ENCODE measurements around the gene MUCL3.

- TF ChIP-seq, protein P1, sequence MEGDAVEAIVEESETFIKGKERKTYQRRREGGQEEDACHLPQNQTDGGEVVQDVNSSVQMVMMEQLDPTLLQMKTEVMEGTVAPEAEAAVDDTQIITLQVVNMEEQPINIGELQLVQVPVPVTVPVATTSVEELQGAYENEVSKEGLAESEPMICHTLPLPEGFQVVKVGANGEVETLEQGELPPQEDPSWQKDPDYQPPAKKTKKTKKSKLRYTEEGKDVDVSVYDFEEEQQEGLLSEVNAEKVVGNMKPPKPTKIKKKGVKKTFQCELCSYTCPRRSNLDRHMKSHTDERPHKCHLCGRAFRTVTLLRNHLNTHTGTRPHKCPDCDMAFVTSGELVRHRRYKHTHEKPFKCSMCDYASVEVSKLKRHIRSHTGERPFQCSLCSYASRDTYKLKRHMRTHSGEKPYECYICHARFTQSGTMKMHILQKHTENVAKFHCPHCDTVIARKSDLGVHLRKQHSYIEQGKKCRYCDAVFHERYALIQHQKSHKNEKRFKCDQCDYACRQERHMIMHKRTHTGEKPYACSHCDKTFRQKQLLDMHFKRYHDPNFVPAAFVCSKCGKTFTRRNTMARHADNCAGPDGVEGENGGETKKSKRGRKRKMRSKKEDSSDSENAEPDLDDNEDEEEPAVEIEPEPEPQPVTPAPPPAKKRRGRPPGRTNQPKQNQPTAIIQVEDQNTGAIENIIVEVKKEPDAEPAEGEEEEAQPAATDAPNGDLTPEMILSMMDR (IDR thresholded peaks at IDR 0.05): no peak
- TF ChIP-seq EP300 (IDR thresholded peaks at IDR 0.05; ENCODE audit: borderline replicate concordance in 1 of 2, low read depth in 1 of 2, low read length in 1 of 2) (no peak), TAF1 (IDR thresholded peaks at IDR 0.05; ENCODE audit: borderline replicate concordance, low read depth, low read length) (no peak), NFIC (IDR thresholded peaks at IDR 0.05; ENCODE audit: borderline replicate concordance) (no peak), JUND (IDR thresholded peaks at IDR 0.05) (no peak), POLR2AphosphoS5 (IDR thresholded peaks at IDR 0.05; ENCODE audit: low read depth, low read length) (no peak), EZH2phosphoT487 (IDR thresholded peaks at IDR 0.05; ENCODE audit: borderline replicate concordance, low read depth) (no peak), ELF1 (IDR thresholded peaks at IDR 0.05) (no peak)
- TF ChIP-seq, protein P2, sequence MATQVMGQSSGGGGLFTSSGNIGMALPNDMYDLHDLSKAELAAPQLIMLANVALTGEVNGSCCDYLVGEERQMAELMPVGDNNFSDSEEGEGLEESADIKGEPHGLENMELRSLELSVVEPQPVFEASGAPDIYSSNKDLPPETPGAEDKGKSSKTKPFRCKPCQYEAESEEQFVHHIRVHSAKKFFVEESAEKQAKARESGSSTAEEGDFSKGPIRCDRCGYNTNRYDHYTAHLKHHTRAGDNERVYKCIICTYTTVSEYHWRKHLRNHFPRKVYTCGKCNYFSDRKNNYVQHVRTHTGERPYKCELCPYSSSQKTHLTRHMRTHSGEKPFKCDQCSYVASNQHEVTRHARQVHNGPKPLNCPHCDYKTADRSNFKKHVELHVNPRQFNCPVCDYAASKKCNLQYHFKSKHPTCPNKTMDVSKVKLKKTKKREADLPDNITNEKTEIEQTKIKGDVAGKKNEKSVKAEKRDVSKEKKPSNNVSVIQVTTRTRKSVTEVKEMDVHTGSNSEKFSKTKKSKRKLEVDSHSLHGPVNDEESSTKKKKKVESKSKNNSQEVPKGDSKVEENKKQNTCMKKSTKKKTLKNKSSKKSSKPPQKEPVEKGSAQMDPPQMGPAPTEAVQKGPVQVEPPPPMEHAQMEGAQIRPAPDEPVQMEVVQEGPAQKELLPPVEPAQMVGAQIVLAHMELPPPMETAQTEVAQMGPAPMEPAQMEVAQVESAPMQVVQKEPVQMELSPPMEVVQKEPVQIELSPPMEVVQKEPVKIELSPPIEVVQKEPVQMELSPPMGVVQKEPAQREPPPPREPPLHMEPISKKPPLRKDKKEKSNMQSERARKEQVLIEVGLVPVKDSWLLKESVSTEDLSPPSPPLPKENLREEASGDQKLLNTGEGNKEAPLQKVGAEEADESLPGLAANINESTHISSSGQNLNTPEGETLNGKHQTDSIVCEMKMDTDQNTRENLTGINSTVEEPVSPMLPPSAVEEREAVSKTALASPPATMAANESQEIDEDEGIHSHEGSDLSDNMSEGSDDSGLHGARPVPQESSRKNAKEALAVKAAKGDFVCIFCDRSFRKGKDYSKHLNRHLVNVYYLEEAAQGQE (IDR thresholded peaks at IDR 0.05; ENCODE audit: low read depth, low read length): no peak
Observed at GRCh38 chr6:30922447-30922852, 18.3 kb upstream of the MUCL3 start.
